Activated CD8-positive, alpha-beta memory T cell treated with anti-CD3 and anti-CD28 coated beads, Interleukin-2, amount 50 U/mL, for 48 hours (primary cell): Measurements from ENCODE around the gene BTG3.

Experiments
- DNase-seq: peaks from one replicate; pipeline ENCODE4 v3.0.0-alpha.2; 2020

BTG3 gene

GRCh38 chr21:17612565-17613241 is at the start of gene BTG3:
BTG3 (minus strand) TSS chr21:17612901; CDS start chr21:17609144, 3,757 bp downstream.
- DNase-seq, result peak; percentile 88

GRCh38 chr21:17660862-17661261 is 48.2 kb upstream of the BTG3 start:
- DNase-seq, result no peak

DNA sequence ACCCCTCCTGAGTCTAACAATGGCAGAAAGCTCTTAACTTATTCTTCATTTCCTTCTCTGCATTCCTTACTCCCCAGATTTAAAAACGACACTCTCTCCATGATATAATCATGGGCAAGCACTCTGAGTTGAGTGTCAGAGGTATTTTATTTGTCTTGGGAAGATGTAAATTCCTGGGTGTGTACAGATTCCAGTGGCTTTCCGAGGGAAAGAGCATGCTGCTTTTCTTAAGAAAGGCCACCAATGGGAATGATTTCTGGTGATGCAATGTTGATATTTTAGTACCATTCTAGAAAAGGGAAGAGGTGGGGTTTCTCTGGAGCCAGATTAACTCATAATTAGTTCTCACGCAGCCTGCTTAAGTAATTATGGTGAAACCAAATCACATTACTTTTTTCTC is 47.8 kb upstream of the BTG3 start:
- no peak for DNase-seq

GRCh38 chr21:17658931-17659330 is 46.2 kb upstream of the BTG3 start:
- no peak for DNase-seq

DNA sequence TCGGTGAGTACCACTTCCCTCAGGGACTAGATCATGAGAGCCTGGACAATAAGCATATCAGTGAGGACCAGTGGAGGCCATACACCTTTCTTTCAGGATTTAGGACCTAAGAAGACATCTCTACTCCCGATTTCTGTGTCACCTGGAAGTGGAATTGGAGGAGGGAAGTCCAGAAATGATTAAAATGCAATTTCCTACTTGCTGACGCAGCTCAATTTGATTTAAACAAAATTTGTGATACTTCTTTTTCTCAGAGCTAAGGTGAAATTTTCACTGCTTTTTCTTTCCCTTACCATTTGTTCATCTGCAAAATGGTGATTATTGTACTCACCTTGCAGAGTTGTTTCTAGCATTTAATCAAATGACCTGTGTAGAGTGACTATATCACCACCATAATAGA is 38.8 kb upstream of the BTG3 start:
- DNase-seq, result no peak

GRCh38 chr21:17650292-17650691 is 37.6 kb upstream of the BTG3 start:
- no peak for DNase-seq

DNA sequence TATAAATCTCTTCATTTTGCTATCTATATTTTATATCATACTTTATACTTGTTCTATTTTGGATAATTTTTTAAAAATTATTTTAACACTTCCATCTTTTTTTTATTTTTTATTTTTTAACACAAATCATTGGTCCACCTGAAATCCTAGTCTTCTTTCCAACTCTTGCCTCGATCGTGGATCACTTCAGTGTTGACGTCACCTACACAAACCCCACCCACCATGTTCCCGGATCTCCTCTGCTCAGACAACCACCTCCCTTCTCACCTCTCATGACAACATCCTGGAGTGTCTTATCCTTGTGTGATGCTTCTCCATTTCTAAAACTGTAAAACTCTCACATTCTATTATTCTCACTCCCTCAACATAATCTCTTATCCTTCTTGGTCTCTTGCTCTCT is 34.1 kb upstream of the BTG3 start:
- DNase-seq, result no peak

- no peak for DNase-seq
These were observed 31.5 kb upstream of the BTG3 start for GRCh38 chr21:17644186-17644585.

- no peak for DNase-seq
These were observed 28.1 kb upstream of the BTG3 start for GRCh38 chr21:17640821-17641220.

DNA sequence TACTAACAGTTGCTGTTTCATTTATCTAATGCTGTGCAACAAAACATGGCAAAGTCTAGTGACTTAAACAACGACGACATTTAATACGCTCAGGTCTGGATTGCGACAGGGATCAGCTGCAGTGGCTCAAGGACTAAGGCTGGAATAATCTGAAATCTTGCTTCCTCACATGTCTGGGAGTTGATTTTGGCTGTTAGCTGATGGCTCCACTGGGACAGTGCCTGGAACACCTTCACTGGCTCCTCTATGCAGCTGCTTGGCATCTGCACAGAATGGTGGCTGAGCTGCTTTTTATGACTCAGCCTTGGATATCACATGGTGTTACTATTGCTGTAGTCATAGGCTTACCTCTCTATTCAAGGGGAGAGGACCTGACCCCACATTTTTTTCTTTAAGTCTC is 24.0 kb upstream of the BTG3 start:
- no peak for DNase-seq

DNA sequence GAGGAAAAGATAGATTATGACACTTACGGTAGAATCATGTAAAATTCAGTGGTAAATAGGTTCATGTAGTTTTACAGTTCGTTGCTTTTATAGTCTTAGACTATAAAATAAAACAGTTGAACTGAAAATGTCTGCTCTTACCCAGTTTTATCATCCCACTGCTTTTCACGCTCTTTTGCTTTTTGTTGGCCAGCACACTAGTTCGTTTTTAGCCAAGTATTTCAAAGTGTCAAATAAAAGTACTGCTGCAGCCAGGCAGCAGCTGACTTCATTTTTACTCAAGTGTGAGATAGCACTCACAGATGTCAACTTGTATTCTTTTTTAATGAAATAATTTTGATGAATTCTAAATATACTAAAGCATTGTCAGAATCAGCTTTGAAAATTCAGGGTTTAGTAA is 18.5 kb upstream of the BTG3 start:
- DNase-seq, result no peak

GRCh38 chr21:17622018-17622417 is 9.3 kb upstream of the BTG3 start:
- no peak for DNase-seq

DNA sequence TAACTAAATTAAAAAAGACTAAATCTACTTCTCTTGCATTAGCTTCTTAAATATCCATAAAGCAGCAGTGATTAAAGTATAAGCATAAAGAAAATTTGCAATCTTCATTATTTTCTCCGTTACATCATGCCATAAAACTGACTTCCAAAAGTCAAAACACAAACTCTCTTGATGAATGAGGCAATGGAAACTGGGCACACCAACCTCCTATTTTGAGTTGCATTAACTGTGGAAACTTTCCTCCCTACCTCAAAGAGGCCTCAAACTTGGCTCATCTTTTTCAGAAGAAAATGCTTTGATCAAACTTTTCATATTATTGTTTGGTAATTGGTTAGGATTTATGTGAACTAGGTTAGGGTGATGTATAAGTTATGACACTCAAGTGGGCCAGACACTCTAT is 4.1 kb upstream of the BTG3 start:
- no peak for DNase-seq

- DNase-seq, result peak; percentile 59
These were observed 558 bp upstream of the BTG3 start for GRCh38 chr21:17613242-17613676.

DNA sequence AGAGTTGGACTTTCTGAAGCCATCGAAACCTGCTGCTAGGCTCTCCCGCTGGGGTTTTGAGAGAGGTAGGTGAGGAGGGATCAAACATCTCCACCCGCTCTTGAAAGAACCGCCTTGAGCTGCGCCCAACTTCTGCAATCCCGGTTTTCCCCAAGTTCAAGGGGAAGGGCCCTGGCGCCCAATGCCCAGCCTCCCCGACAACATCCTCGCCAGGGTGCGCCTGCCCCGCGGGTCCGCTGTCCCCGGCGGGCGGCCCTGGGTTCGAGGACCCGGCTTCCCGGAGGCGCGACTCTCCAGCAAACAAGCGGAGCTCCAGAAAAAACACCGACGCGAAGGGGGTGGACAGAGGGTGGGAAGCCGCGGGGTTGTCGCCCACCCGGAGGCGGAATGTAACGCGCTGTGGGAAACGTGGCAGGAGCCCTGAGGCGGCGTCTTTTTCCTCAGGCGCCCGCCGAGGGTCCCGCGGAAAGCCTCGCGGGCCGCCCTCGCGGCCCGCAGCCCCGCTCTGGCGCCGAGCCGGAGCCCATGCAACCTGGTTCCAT is 607 bp downstream of the BTG3 start:
- DNase-seq, result peak; percentile 71

DNA sequence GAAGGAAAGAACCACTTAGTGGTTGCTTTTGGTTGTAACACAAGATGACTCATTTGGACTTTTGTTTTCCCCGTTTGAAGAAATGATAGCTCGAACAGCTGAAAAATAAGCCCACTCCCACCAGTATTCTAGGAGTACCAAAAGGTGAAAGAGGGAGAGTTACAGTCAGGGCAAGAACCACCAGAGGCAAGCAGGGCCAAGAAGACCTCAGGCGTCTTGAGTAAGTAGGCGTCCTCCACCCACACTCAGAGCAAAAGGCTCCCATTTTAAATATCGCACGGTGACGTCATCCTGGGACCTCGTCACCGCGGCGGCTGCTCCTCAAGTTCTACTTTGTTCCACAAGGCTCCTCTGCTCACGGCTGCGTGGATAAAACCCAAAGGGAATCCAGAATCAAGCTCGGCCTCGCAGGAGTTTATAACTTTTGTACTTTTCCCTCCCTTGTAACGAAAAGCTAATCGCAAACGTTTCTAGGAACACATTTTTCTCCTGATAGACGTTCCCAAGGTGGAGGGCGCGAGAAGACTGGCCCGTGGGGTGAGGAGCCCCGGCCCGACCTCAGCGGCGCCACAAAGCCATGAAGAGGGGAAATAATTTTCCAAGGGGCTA is 1.2 kb downstream of the BTG3 start:
- peak; percentile 86 for DNase-seq

- no peak for DNase-seq
These were observed 1.8 kb downstream of the BTG3 start for GRCh38 chr21:17610911-17611310.

GRCh38 chr21:17609681-17610080 is 3.0 kb downstream of the BTG3 start:
- DNase-seq, result no peak

DNA sequence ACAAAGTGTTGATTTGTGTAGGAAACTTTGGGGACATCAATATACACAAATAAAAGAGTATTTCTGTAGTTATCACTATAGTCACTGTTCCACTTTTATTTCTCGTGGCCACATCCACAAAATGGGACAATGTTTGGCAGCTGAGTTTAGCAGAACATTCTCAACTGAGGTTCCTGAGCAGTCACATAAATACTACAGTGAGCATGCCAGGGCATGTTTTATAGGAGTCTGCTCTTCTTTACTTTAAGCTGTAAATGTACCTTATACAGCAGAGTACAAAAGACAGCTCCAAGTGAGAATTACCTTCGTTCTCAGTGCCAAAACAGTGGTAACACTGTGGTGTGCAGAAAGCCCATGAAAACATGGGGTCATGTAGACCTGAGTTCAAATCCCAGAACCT is 5.0 kb downstream of the BTG3 start:
- DNase-seq, result no peak

DNA sequence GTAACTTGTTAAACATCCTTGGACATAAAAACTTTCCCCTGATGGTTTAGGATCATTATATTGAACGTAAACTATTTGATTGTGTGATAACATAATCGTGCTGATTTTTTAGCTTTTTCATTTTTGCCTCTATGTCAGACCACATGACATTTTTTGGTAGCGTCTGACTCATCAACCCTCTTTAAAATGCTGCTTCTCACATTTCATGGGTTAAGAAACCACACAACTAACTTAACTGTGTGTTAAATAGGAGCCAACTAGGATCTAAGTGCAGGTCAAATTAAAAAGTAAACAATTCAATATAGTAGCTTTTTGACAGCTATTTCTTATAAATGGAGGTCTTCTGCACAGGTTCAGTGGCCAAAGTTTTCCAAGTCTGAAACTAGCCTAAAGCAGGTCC is 9.8 kb downstream of the BTG3 start:
- no peak for DNase-seq

GRCh38 chr21:17598437-17598836 is 14.3 kb downstream of the BTG3 start:
- DNase-seq, result no peak

- no peak for DNase-seq
These were observed 15.0 kb downstream of the BTG3 start for GRCh38 chr21:17597680-17598079.

GRCh38 chr21:17590430-17590829 is 22.3 kb downstream of the BTG3 start:
- DNase-seq, result no peak

- no peak for DNase-seq
These were observed 26.7 kb downstream of the BTG3 start for GRCh38 chr21:17585875-17586450.
